HEK293 (cell line): ENCODE results near the gene PTPRK.

Experiments
- CTCF ChIP-seq: fragments of 450-650 bp; formaldehyde crosslinking; IDR thresholded peaks from 2 replicates; pipeline ENCODE4 v1.5.1; 2016; ENCODE audit warnings: missing biosample characterization, missing genetic modification characterization
- ELK4 ChIP-seq: IDR thresholded peaks from 2 replicates; pipeline ENCODE4 v1.6.1; 2011; ENCODE audit warnings: mild to moderate bottlenecking, low read depth, low read length, borderline replicate concordance
- MZF1 ChIP-seq: fragments of 450-650 bp; formaldehyde crosslinking; IDR thresholded peaks from 2 replicates; pipeline ENCODE4 v1.5.1; 2017; ENCODE audit warnings: missing biosample characterization, missing genetic modification characterization, borderline replicate concordance
- YY2 ChIP-seq: fragments of 450-650 bp; formaldehyde crosslinking; IDR thresholded peaks from 2 replicates; pipeline ENCODE4 v1.5.1; 2016; ENCODE audit warnings: missing biosample characterization, missing genetic modification characterization
- ZBTB21 ChIP-seq: fragments of 450-650 bp; formaldehyde crosslinking; IDR thresholded peaks from 2 replicates; pipeline ENCODE4 v1.5.1; 2017; ENCODE audit warnings: missing biosample characterization, missing genetic modification characterization
- ZNF121 ChIP-seq: fragments of 450-650 bp; formaldehyde crosslinking; IDR thresholded peaks from 2 replicates; pipeline ENCODE4 v1.5.1; 2016; ENCODE audit warnings: missing biosample characterization, missing genetic modification characterization
- ZNF223 ChIP-seq: fragments of 450-650 bp; formaldehyde crosslinking; IDR thresholded peaks from 2 replicates; pipeline ENCODE4 v1.5.1; 2016; ENCODE audit warnings: missing biosample characterization, missing genetic modification characterization
- ZNF404 ChIP-seq: fragments of 450-650 bp; formaldehyde crosslinking; IDR thresholded peaks from 2 replicates; pipeline ENCODE4 v1.5.1; 2017; ENCODE audit warnings: missing biosample characterization, missing genetic modification characterization
- ZNF558 ChIP-seq: fragments of 450-650 bp; formaldehyde crosslinking; IDR thresholded peaks from 2 replicates; pipeline ENCODE4 v1.5.1; 2016; ENCODE audit warnings: missing biosample characterization, missing genetic modification characterization
- ZSCAN30 ChIP-seq: fragments of 450-650 bp; IDR thresholded peaks from 2 replicates; pipeline ENCODE4 v1.5.1; 2018; ENCODE audit warnings: missing biosample characterization, mild to moderate bottlenecking, missing genetic modification characterization, moderate library complexity

GRCh38 chr6:128513878-128514277 is 6.5 kb downstream of the PTPRK start:
- TF ChIP-seq CTCF (tag by site-specific recombination): no peak
- no peak for TF ChIP-seq ZSCAN30
- no peak for TF ChIP-seq ELK4
- no peak for TF ChIP-seq ZNF404 (tag by site-specific recombination)
- no peak for TF ChIP-seq ZNF558 (tag by site-specific recombination)
- TF ChIP-seq ZBTB21 (tag by site-specific recombination): no peak
- TF ChIP-seq ZNF121 (tag by site-specific recombination): no peak
- TF ChIP-seq MZF1 (tag by site-specific recombination): no peak
- no peak for TF ChIP-seq ZNF223 (tag by site-specific recombination)
- no peak for TF ChIP-seq YY2
